DND-41 (cell line): ENCODE measurements around the gene NME3.

Source experiments
- ATAC-seq: fragments of 200-7000 bp; cut with Tn5 transposase; 3 replicates; pipeline ENCODE4 v1.9.1; 2021; ENCODE audit warnings: low read depth; ENCODE audit not compliant: insufficient read depth
- DNase-seq: peaks from one replicate; pipeline ENCODE4 v3.0.0-alpha.2; 2020
- H2AFZ ChIP-seq: 2 replicates; pipeline ENCODE4 v1.6.0; 2012; ENCODE audit warnings: low read depth, low read length
- H3K27ac ChIP-seq: 2 replicates; pipeline ENCODE4 v1.5.1; 2012; ENCODE audit warnings: low read length, inconsistent platforms
- H3K27me3 ChIP-seq: fragments of 200-600 bp; sonication (generic); 2 replicates; pipeline ENCODE4 v1.6.0; 2012; ENCODE audit warnings: low read length, mild to moderate bottlenecking, inconsistent platforms; ENCODE audit not compliant: insufficient read depth, poor library complexity
- H3K36me3 ChIP-seq: 2 replicates; pipeline ENCODE4 v1.5.1; 2012; ENCODE audit warnings: low read length, inconsistent platforms; ENCODE audit not compliant: insufficient read depth
- H3K4me1 ChIP-seq: 2 replicates; pipeline ENCODE4 v1.5.1; 2012; ENCODE audit warnings: mild to moderate bottlenecking, low read length; ENCODE audit not compliant: insufficient read depth
- H3K4me2 ChIP-seq: 2 replicates; pipeline ENCODE4 v1.6.0; 2012; ENCODE audit warnings: mild to moderate bottlenecking, moderate library complexity, low read length, inconsistent platforms; ENCODE audit not compliant: insufficient read depth
- H3K4me3 ChIP-seq, 2 experiments: fragments of 200-600 bp in 1 of 2; shearing (Covaris generic) in 1 of 2; 2 replicates each; pipeline ENCODE4 v1.5.1; 2012 to 2016; ENCODE audit warnings: inconsistent platforms in 2 of 2, low read length in 2 of 2, mild to moderate bottlenecking in 2 of 2, low read depth in 1 of 2, moderate library complexity in 1 of 2
- H3K79me2 ChIP-seq: 2 replicates; pipeline ENCODE4 v1.6.0; 2012; ENCODE audit warnings: low read length, inconsistent platforms; ENCODE audit not compliant: insufficient read depth
- H3K9ac ChIP-seq: 2 replicates; pipeline ENCODE4 v1.6.0; 2012; ENCODE audit warnings: low read depth, mild to moderate bottlenecking, inconsistent platforms, low read length, moderate library complexity
- H3K9me3 ChIP-seq: 2 replicates; pipeline ENCODE4 v1.5.1; 2012; ENCODE audit warnings: low read length, moderate library complexity, mild to moderate bottlenecking, inconsistent platforms; ENCODE audit not compliant: insufficient read depth, severe bottlenecking
- H4K20me1 ChIP-seq: 2 replicates; pipeline ENCODE4 v1.6.0; 2012; ENCODE audit warnings: low read length; ENCODE audit not compliant: insufficient read depth
- EZH2 ChIP-seq: IDR thresholded peaks from 3 replicates; pipeline ENCODE4 v1.6.1; 2012; ENCODE audit warnings: borderline replicate concordance, low read depth, mild to moderate bottlenecking, moderate library complexity, low read length, inconsistent platforms; ENCODE audit not compliant: severe bottlenecking
- TF ChIP-seq, protein P1 (sequence below): IDR thresholded peaks from 2 replicates; pipeline ENCODE4 v1.5.1; 2012; ENCODE audit warnings: borderline replicate concordance, low read length, moderate library complexity, mild to moderate bottlenecking; ENCODE audit not compliant: poor library complexity, severe bottlenecking; ENCODE audit errors: extremely low read depth

The NME3 gene

GRCh38 chr16:1784977-1785845 lies 13.9 kb upstream of the NME3 start:
- no peak for ATAC-seq
- no peaks in the 10 kb centered on the region for H3K27me3 ChIP-seq
- peak overlapping the region; percentile 34; the same call in 1 of the 2 replicates for H3K4me2 ChIP-seq
- TF ChIP-seq, protein P1, sequence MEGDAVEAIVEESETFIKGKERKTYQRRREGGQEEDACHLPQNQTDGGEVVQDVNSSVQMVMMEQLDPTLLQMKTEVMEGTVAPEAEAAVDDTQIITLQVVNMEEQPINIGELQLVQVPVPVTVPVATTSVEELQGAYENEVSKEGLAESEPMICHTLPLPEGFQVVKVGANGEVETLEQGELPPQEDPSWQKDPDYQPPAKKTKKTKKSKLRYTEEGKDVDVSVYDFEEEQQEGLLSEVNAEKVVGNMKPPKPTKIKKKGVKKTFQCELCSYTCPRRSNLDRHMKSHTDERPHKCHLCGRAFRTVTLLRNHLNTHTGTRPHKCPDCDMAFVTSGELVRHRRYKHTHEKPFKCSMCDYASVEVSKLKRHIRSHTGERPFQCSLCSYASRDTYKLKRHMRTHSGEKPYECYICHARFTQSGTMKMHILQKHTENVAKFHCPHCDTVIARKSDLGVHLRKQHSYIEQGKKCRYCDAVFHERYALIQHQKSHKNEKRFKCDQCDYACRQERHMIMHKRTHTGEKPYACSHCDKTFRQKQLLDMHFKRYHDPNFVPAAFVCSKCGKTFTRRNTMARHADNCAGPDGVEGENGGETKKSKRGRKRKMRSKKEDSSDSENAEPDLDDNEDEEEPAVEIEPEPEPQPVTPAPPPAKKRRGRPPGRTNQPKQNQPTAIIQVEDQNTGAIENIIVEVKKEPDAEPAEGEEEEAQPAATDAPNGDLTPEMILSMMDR: no peak
- no peak for TF ChIP-seq EZH2
- no peak overlapping the region for H2AFZ ChIP-seq
- H3K79me2 ChIP-seq: peaks cover 74% of the 10 kb centered on the region
- no peaks in the 10 kb centered on the region for H3K9me3 ChIP-seq
- H3K27ac ChIP-seq: no peak overlapping the region
- peaks cover 83% of the 10 kb centered on the region for H4K20me1 ChIP-seq
- no peak for DNase-seq
- H3K36me3 ChIP-seq: peaks cover 69% of the 10 kb centered on the region
- no peak overlapping the region for H3K4me3 ChIP-seq
- peaks cover 40% of the 10 kb centered on the region for H3K4me1 ChIP-seq
- no peak overlapping the region for H3K9ac ChIP-seq

DNA sequence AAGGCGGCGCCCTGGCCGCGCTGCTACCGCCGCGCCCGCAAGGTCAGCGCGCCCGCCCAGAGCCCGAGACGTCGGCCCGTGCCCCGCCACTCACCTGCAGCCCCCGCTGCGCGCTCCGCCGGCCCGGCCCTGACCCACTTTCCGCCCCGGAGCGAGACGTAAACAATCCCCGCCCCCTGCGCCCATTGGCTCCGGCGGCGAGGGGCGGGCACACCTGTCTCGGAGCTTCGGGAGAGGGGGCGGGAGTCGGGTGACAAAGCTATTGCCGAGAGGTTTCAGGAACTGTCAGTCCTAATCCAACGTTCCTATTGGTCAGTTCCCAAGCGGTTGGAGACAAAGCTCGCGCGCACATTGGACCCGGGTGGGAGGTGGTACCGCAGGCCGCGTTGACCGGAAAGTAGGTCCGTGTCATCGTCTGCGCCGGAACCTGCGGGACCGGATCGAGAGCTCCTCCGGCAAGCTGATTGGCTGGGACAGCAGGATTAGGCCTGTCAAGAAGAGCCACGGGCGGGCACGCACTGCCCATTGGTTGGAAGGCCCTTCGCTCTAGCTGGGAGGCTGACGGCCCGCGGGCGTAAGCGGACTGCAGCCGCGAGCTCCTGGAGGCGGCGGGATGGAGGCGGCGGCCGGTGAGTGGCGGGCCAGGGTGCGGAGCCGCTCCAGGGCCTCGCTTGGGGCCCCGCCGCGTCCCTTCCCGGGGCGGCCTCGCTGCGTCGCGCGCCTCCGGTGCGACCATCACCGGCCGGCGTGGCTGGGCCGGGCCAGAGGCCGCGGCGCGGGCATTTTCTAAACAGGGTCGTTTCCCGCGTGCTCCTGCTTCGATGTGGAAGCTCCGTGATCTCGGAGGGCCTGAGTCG lies 11.3 kb upstream of the NME3 start, which contains the start of the genes NUBP2 and SPSB3:
TSS of gene NUBP2 (plus strand) at position 553 of the 857 bp plus-strand sequence. CDS start at position 614, 61 bp downstream.
TSS of gene SPSB3 (minus strand) at position 164 of the 857 bp plus-strand sequence. CDS start 1,088 bp downstream, outside the sequence.
- Histone ChIP-seq H3K4me2 (peak within 1 kb of the TSS; percentile 95), H3K79me2 (peaks cover 85% of the 10 kb centered on the region), H3K36me3 (peaks cover 67% of the 10 kb centered on the region), H3K4me3 (peak within 1 kb of the TSS; percentile 83 to 97), H3K9me3 (no peaks in the 10 kb centered on the region), H3K27ac (peak within 1 kb of the TSS; percentile 71), H4K20me1 (peaks cover 78% of the 10 kb centered on the region), H2AFZ (peak within 1 kb of the TSS; percentile 75), H3K9ac (peak within 1 kb of the TSS; percentile 83), H3K27me3 (no peaks in the 10 kb centered on the region), H3K4me1 (peaks cover 50% of the 10 kb centered on the region)
- DNase-seq (peak; percentile 100), ATAC-seq (peak; percentile 89)
- TF ChIP-seq, protein P1: no peak
- no peak for TF ChIP-seq EZH2

DNA sequence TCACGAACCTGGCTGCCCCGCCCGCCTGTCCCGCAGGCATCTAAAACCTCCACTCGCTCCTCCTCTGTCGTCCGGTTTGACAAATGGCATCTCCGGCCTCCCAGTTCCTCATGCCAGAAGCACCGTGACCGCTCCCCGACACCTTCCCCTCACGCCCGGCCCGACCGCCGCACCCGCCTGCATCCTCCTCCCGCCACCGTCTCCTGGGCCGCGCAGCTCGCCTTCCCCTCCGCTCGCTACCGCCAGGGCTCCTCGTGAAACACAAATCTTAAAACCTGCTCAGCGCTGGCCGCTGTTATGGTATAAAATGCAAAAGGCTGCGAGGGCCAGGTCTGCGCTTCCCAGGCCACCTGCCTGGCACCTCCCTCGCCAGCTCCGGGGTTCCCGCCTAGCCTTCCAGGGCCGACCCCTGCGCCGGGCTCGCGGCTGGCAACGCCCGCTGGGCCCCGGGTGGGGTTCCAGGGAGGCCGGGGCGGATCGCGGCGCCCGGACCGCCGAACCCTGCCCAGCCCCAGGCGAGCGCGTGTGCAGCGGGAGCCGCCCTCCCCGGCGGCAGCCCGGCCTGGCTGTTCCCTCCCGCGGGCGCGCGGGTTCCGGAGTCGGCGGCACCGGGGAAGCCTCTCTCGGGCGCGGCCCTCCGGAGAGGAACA lies 10.5 kb upstream of the NME3 start:
- H3K9ac ChIP-seq: peak overlapping the region; percentile 83
- DNase-seq (peak; percentile 34), ATAC-seq (peak; percentile 8; the same call in 1 of the 3 replicates)
- TF ChIP-seq, protein P1: peak; percentile 14
- TF ChIP-seq EZH2: no peak
- H3K27ac ChIP-seq: peak overlapping the region; percentile 64
- peak overlapping the region; percentile 83 to 97; a peak in 3 of 4 replicates for H3K4me3 ChIP-seq
- peaks cover 77% of the 10 kb centered on the region for H3K79me2 ChIP-seq
- H3K9me3 ChIP-seq: no peaks in the 10 kb centered on the region
- peak overlapping the region; percentile 75 for H2AFZ ChIP-seq
- H4K20me1 ChIP-seq: peaks cover 77% of the 10 kb centered on the region
- peak overlapping the region; percentile 95 for H3K4me2 ChIP-seq
- H3K27me3 ChIP-seq: no peaks in the 10 kb centered on the region
- H3K4me1 ChIP-seq: peaks cover 49% of the 10 kb centered on the region
- H3K36me3 ChIP-seq: peaks cover 68% of the 10 kb centered on the region
